ENCODE measurements around the gene STX1B.

DNA sequence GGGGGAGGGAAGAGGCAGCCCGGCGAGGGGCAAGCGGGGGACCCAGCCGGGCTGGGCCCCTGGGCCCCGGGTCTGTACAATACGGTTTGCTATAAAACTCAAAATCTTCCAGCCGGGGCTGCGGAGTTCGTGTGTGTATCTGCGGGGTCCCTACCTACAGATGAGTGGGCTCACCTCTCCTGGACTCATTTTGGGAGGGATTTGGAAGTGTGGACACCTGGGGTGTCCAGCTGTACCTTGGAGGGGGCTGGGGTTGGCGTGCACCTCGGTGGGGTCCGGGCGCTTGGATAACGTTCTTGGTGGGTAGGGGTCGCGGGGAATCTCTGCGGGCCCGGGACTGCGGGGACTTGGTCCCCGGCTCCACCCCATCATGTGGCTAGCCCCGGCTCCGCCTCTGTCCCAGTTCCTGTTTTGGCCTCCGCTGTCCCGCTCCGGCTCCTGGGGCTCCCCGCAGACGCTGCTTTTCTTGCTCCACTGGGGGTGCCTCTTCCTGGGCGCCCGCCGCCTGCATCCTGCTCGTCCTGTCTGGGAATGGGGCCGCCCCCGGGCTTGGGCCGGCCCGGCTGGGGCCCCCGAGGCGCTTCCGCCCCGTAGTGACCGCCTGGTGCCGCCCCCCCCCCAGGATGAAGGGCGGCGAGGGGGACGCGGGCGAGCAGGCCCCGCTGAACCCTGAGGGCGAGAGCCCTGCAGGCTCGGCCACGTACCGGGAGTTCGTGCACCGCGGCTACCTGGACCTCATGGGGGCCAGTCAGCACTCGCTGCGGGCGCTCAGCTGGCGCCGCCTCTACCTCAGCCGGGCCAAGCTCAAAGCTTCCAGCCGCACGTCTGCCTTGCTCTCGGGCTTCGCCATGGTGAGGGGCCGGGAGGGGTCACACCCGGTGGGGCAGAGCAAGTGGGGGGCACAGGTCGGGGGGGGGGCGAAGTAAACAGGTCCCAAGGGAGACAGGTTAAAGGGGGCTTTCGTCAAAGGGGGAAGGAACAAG, 61.5 kb downstream of the STX1B start, which contains the start of gene ORAI3:
- TF ChIP-seq, protein P1, sequence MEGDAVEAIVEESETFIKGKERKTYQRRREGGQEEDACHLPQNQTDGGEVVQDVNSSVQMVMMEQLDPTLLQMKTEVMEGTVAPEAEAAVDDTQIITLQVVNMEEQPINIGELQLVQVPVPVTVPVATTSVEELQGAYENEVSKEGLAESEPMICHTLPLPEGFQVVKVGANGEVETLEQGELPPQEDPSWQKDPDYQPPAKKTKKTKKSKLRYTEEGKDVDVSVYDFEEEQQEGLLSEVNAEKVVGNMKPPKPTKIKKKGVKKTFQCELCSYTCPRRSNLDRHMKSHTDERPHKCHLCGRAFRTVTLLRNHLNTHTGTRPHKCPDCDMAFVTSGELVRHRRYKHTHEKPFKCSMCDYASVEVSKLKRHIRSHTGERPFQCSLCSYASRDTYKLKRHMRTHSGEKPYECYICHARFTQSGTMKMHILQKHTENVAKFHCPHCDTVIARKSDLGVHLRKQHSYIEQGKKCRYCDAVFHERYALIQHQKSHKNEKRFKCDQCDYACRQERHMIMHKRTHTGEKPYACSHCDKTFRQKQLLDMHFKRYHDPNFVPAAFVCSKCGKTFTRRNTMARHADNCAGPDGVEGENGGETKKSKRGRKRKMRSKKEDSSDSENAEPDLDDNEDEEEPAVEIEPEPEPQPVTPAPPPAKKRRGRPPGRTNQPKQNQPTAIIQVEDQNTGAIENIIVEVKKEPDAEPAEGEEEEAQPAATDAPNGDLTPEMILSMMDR (IDR thresholded peaks at IDR 0.05 in 4 of 5, conservative IDR thresholded peaks at IDR 0.05 in 1 of 5), result no peak
- peak; percentile 65 to 77 for TF ChIP-seq POLR2A (IDR thresholded peaks at IDR 0.05)
